ENCODE data around the gene MAPK1.

GRCh38 chr22:21764038-21764804 lies 103.2 kb downstream of the MAPK1 start:
- no peak for TF ChIP-seq ZNF274 (IDR thresholded peaks at IDR 0.05; ENCODE audit: low read depth, low read length)
- TF ChIP-seq YY1 (IDR thresholded peaks at IDR 0.05; ENCODE audit: insufficient read depth, insufficient read length) = no peak
- no peak for TF ChIP-seq SUZ12 (IDR thresholded peaks at IDR 0.05; ENCODE audit: extremely low read depth, insufficient read depth, insufficient read length)
